GM23248 (cell line): ENCODE data around the gene CHMP6.

Experiments used
- EZH2 ChIP-seq: fragments of 200-600 bp; sonication (generic); IDR thresholded peaks from 2 replicates; pipeline ENCODE4 v1.6.1; 2018; ENCODE audit warnings: antibody characterized with exemption, mild to moderate bottlenecking; ENCODE audit not compliant: insufficient read depth, poor library complexity, severe bottlenecking
- EZH2phosphoT487 ChIP-seq: fragments of 200-600 bp; sonication (generic); IDR thresholded peaks from 2 replicates; pipeline ENCODE4 v1.6.1; 2018; ENCODE audit warnings: antibody characterized with exemption, moderate library complexity, mild to moderate bottlenecking, low read depth; ENCODE audit not compliant: insufficient read depth

- TF ChIP-seq EZH2 (no peak), EZH2phosphoT487 (no peak)
Measured at GRCh38 chr17:81045590-81046095, 54.0 kb downstream of the CHMP6 start.
